T-helper 17 cell (primary cell): ENCODE measurements around the gene DVL1. TPM values are rescaled to one million over a fixed set of nuclear protein-coding genes. Genes with fewer than 3 reads are reported as not detected.
A peak's percentile ranks its signal among the peaks of the same experiment; 100 is the strongest.

Experiments used
- ATAC-seq: fragments of 150-1000 bp; cut with Tn5 transposase; 2 replicates; pipeline ENCODE4 v1.10.0; 2021; ENCODE audit warnings: mild to moderate bottlenecking, moderate library complexity
- DNase-seq, 3 donors: peaks; one replicate each; pipeline versions ENCODE4 v3.0.0 to v3.0.0-alpha.2; 2020 to 2021
- H3K9me3 ChIP-seq: one replicate; pipeline ENCODE4 v1.7.0; 2013; ENCODE audit warnings: low read length, mild to moderate bottlenecking; ENCODE audit not compliant: control insufficient read depth, poor library complexity, severe bottlenecking
- H3K27ac Mint-ChIP-seq: one replicate; pipeline ENCODE4 v1.8.0; 2022; ENCODE audit warnings: mild to moderate bottlenecking, moderate library complexity, mixed read lengths
- H3K27me3 Mint-ChIP-seq: one replicate; pipeline ENCODE4 v1.8.0; 2022; ENCODE audit warnings: mixed read lengths
- H3K36me3 Mint-ChIP-seq: one replicate; pipeline ENCODE4 v1.8.0; 2022; ENCODE audit warnings: low read depth, mixed read lengths
- H3K4me1 Mint-ChIP-seq: one replicate; pipeline ENCODE4 v1.8.0; 2022; ENCODE audit warnings: mild to moderate bottlenecking, mixed read lengths
- H3K4me3 Mint-ChIP-seq: one replicate; pipeline ENCODE4 v1.8.0; 2022; ENCODE audit warnings: mild to moderate bottlenecking, moderate library complexity, mixed read lengths
- total RNA-seq, 4 donors: library from RNA in 2 of 4; stranded (reverse) in 2 of 4; gene quantifications; one replicate each; pipeline ENCODE4 v1.2.3 and lab custom pipeline; 2022 to 2026

The DVL1 gene
- total RNA-seq, 2 donors from 2014 or later, result 41.0 to 45.8 TPM

GRCh38 chr1:1381294-1381693 lies 32.1 kb upstream of the DVL1 start:
- H3K9me3 ChIP-seq, result no peaks in the 10 kb centered on the region
- peaks cover 2% of the 10 kb centered on the region for H3K4me1 Mint-ChIP-seq
- no peaks in the 10 kb centered on the region for H3K36me3 Mint-ChIP-seq
- ATAC-seq, result no peak
- no peak overlapping the region for H3K27ac Mint-ChIP-seq
- H3K4me3 Mint-ChIP-seq, result no peak overlapping the region
- no peak for DNase-seq
- no peaks in the 10 kb centered on the region for H3K27me3 Mint-ChIP-seq

GRCh38 chr1:1380860-1381259 lies 31.6 kb upstream of the DVL1 start:
- no peak overlapping the region for H3K27ac Mint-ChIP-seq
- ATAC-seq (no peak), DNase-seq (no peak)
- H3K4me3 Mint-ChIP-seq, result no peak overlapping the region
- no peaks in the 10 kb centered on the region for H3K9me3 ChIP-seq
- peaks cover 2% of the 10 kb centered on the region for H3K4me1 Mint-ChIP-seq
- no peaks in the 10 kb centered on the region for H3K36me3 Mint-ChIP-seq
- H3K27me3 Mint-ChIP-seq, result no peaks in the 10 kb centered on the region

DNA sequence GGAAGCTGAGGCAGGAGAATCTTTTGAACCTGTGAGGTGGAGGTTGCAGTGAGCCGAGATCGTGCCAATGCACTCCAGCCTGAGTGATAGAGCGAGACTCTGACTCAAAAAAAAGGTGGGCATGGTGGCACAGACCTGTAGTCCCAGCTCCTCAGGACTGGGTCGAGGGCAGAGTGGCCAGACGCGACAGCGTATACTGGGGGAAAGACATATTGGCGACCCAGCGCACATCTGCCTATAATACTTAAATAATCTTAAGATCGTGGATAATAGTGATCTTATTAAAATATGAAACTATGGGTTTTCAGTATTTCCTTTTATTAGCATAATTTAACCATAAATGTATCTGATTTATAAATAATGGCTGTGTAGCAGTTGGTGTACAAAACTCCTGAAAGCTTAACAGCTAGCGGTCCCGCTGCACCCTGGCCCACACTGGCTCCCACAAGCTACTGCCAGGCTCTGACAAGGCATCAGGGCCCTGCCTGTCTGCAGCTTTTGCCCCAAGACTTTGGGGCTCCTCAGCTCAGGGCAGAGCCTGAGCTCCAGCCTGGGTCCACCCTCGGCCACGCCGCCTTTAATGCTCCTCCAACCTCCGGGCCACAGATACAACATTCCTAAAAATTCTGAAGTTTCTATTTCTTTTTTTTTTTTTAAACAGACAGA lies 28.5 kb upstream of the DVL1 start:
- Mint-ChIP-seq H3K36me3 (peaks cover 2% of the 10 kb centered on the region), H3K27ac (peak overlapping the region; percentile 67), H3K4me1 (peaks cover 13% of the 10 kb centered on the region), H3K4me3 (no peak overlapping the region), H3K27me3 (no peaks in the 10 kb centered on the region)
- H3K9me3 ChIP-seq, result no peaks in the 10 kb centered on the region
- DNase-seq (no peak), ATAC-seq (no peak)

- H3K4me1 Mint-ChIP-seq, result peaks cover 11% of the 10 kb centered on the region
- DNase-seq (no peak), ATAC-seq (no peak)
- peaks cover 2% of the 10 kb centered on the region for H3K36me3 Mint-ChIP-seq
- peak overlapping the region; percentile 47 for H3K4me3 Mint-ChIP-seq
- peak overlapping the region; percentile 67 for H3K27ac Mint-ChIP-seq
- H3K9me3 ChIP-seq, result no peaks in the 10 kb centered on the region
- H3K27me3 Mint-ChIP-seq, result no peaks in the 10 kb centered on the region
Observed at GRCh38 chr1:1376551-1377226, 27.5 kb upstream of the DVL1 start.

GRCh38 chr1:1374929-1375662 lies 25.9 kb upstream of the DVL1 start, which contains the start of gene AURKAIP1:
Gene AURKAIP1 (minus strand): TSS chr1:1375207. CDS start chr1:1374756, 451 bp downstream.
- Mint-ChIP-seq H3K27me3 (no peaks in the 10 kb centered on the region), H3K36me3 (peaks cover 2% of the 10 kb centered on the region), H3K4me3 (peak within 1 kb of the TSS; percentile 91), H3K27ac (peak within 1 kb of the TSS; percentile 92), H3K4me1 (peaks cover 11% of the 10 kb centered on the region)
- ATAC-seq (peak; percentile 72), DNase-seq (peak; percentile 83 to 90 (median 86))
- no peaks in the 10 kb centered on the region for H3K9me3 ChIP-seq

- peaks cover 2% of the 10 kb centered on the region for H3K36me3 Mint-ChIP-seq
- ATAC-seq (no peak), DNase-seq (no peak)
- peak overlapping the region; percentile 92 for H3K27ac Mint-ChIP-seq
- no peaks in the 10 kb centered on the region for H3K27me3 Mint-ChIP-seq
- no peaks in the 10 kb centered on the region for H3K9me3 ChIP-seq
- H3K4me1 Mint-ChIP-seq, result peaks cover 11% of the 10 kb centered on the region
- peak overlapping the region; percentile 91 for H3K4me3 Mint-ChIP-seq
Observed at GRCh38 chr1:1374589-1374928, 25.3 kb upstream of the DVL1 start.

- peaks cover 2% of the 10 kb centered on the region for H3K36me3 Mint-ChIP-seq
- H3K4me3 Mint-ChIP-seq, result peak overlapping the region; percentile 91
- H3K4me1 Mint-ChIP-seq, result peaks cover 11% of the 10 kb centered on the region
- DNase-seq (no peak), ATAC-seq (no peak)
- H3K9me3 ChIP-seq, result no peaks in the 10 kb centered on the region
- peak overlapping the region; percentile 92 for H3K27ac Mint-ChIP-seq
- H3K27me3 Mint-ChIP-seq, result no peaks in the 10 kb centered on the region
Observed at GRCh38 chr1:1373815-1374588, 24.8 kb upstream of the DVL1 start.

GRCh38 chr1:1373051-1373814 lies 24.0 kb upstream of the DVL1 start:
- ATAC-seq (no peak), DNase-seq (no peak)
- H3K4me1 Mint-ChIP-seq, result peaks cover 11% of the 10 kb centered on the region
- H3K36me3 Mint-ChIP-seq, result peaks cover 2% of the 10 kb centered on the region
- H3K27ac Mint-ChIP-seq, result no peak overlapping the region
- peak overlapping the region; percentile 7 for H3K4me3 Mint-ChIP-seq
- H3K27me3 Mint-ChIP-seq, result no peaks in the 10 kb centered on the region
- no peaks in the 10 kb centered on the region for H3K9me3 ChIP-seq

GRCh38 chr1:1371746-1372711 lies 22.8 kb upstream of the DVL1 start:
- H3K27ac Mint-ChIP-seq, result no peak overlapping the region

DNA sequence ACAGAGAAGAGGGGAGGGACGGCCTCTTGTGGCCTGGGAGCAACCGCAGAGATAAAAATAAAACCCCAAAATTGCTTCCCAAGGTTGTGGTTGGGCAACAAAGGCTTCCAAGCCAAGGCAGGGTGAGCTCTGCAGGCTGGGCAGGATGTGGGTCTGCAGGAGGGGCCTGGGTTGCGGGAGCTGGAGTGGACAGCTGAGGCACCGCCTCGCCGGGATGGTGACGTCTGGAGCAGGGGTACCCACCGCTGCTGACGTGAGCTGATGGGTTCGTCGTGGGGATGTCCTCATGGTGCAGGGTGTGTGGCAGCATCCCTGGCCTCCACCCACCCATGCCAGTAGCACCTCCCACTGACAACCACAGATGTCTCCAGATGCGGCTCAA lies 22.1 kb upstream of the DVL1 start:
- no peak overlapping the region for H3K4me3 Mint-ChIP-seq
- ATAC-seq (peak; percentile 78), DNase-seq (peak; percentile 58 to 79 (median 79))
- no peaks in the 10 kb centered on the region for H3K27me3 Mint-ChIP-seq
- H3K27ac Mint-ChIP-seq, result no peak overlapping the region
- peaks cover 4% of the 10 kb centered on the region for H3K9me3 ChIP-seq
- H3K4me1 Mint-ChIP-seq, result peaks cover 11% of the 10 kb centered on the region
- peaks cover 2% of the 10 kb centered on the region for H3K36me3 Mint-ChIP-seq

More at GRCh38 chr1:1371746-1372711, 22.8 kb upstream of the DVL1 start:
- H3K4me1 Mint-ChIP-seq, result peaks cover 11% of the 10 kb centered on the region
- peaks cover 4% of the 10 kb centered on the region for H3K9me3 ChIP-seq
- peaks cover 2% of the 10 kb centered on the region for H3K36me3 Mint-ChIP-seq
- DNase-seq, result peak; percentile 64 to 73 (median 66)
- no peaks in the 10 kb centered on the region for H3K27me3 Mint-ChIP-seq
- ATAC-seq, result peak; percentile 35
- peak overlapping the region; percentile 53 for H3K4me3 Mint-ChIP-seq

DNA sequence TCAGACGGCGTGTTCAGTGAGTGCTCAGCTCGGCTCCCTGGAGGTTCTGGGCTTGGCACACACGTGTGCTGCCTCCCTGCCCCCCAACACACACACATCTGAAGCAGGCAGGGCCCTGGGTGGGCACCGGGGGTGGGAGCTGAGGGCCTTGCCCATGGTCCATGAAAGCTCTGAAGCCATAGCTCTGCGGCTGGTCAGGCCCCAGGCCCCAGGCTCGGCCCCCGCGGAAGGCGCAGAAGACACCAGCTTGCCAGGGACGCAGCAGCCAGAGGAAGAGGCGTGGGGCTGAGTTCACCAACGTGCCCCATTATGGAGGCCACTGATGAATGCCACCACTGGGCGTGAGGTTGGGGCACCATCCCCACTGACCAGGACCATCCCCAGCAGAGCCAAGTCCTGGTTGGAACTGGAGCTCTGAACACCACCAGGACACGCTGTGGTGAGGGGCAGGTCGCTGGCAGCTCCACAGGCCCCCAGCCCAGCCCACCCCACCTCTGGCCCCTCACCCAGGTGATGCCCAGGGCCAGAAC lies 21.6 kb upstream of the DVL1 start:
- ATAC-seq (no peak), DNase-seq (no peak)
- Mint-ChIP-seq H3K4me3 (no peak overlapping the region), H3K36me3 (peaks cover 2% of the 10 kb centered on the region), H3K4me1 (peaks cover 11% of the 10 kb centered on the region), H3K27me3 (no peaks in the 10 kb centered on the region), H3K27ac (no peak overlapping the region)
- peaks cover 4% of the 10 kb centered on the region for H3K9me3 ChIP-seq
